IPS-NIHi7 (cell line): Measurements from ENCODE around the gene ALDH4A1.
A peak's percentile ranks its signal among the peaks of the same experiment; 100 is the strongest.

Experiments used
- DNase-seq: peaks from one replicate; pipeline ENCODE4 v3.0.0; 2012; ENCODE audit warnings: mixed read lengths; ENCODE audit errors: extremely low spot score

ALDH4A1 gene

DNA sequence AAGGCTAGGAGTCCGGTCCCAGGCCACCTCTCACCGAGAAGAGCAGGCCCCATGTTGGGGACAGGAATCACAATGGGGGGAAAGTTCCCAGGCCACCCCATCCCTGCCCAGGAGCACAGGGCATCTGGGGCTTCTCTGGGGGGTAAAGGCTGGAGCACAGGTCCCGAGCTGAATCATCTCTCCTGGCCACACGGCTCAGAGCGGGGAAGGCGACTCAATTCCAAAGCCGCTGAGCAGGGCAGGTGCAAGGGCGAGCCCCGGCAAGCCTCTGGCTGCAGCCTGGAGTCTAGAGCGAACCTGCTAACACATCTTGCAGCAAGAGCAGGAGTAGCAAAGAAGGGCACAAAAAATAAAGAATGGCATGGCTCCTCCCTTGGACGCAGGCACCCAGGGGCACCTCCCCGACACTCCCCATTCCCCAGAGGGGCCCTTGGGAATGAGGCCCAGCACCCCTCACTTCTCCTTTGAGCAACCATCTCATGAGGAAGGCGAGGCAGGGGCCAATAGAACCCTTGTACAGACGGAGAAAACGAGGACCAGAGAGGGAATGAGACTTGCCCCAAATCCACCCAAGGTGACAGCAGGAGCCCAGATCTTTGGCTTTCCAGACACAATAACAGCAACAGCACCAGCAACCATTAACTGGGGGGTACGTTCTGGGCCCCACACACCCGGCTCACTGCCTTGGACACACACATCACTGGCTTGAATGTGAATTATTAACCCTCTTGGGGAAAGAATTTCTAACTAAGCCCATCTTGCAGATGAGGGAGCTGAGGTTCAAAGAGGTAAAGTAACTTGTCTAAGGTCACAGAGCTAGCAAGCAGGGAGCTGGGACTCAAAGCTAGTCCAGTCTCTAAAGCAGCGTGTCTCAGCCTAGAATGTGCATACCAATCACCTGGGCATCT, 20.7 kb upstream of the ALDH4A1 start:
- no peak for DNase-seq

DNA sequence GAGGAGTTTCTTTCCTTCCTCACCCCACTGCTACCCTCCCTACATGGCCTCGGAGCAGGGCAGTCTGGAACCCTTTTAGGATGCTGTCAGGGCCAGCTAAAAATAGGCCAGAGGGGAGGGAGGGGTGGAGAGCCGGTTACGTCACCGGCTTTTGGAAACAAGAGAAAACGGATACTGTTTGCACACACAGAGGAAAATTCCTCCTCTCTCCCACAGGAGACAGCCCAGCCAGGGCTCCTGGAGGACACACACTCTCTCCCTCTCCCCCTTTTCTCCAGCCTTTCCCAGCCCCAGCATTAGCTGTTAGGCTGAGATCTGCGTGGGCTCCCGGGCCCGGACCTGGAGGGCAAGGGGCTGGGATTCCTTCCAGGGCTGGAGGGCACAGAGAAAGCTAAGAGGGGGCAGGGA, 20.0 kb upstream of the ALDH4A1 start:
- DNase-seq: no peak

- no peak for DNase-seq
Observed at GRCh38 chr1:18921516-18922251, 19.3 kb upstream of the ALDH4A1 start.

GRCh38 chr1:18920931-18921330, 18.6 kb upstream of the ALDH4A1 start:
- DNase-seq: no peak

GRCh38 chr1:18919956-18920355, 17.6 kb upstream of the ALDH4A1 start:
- DNase-seq: no peak

DNA sequence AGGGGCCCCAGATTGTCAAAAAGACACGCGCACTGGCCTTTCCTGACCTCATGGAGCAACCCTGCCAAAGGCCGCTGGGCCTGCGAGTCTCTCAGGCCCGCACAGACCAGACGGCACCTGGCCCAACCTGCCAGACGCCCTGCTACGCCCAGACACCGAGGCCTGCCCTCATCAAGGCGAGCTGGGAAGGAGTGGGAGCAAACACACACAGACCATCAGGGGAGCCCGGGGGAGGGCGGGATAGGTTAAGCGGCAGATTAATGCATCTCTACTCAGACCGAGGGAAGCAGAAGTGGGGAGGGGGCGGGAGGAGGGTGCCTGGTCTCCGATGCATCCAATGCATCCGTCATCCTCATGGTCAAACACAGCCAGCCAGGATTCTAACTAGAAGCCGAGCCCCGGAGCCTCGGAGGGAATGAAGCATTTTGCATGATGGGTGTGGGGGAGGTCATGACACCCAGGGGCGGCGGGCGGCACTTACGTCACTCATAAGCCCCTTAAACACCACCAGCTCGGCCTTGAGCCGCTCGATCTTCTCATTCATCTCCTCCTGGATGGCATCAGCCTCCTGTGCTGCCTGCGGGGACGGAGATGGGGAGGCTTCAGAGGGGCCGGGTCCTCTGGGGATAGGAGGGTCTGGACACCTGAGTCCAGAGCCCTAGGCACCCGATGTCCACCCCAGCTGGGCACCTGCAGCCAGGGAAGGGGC, 17.0 kb upstream of the ALDH4A1 start:
- no peak for DNase-seq

DNA sequence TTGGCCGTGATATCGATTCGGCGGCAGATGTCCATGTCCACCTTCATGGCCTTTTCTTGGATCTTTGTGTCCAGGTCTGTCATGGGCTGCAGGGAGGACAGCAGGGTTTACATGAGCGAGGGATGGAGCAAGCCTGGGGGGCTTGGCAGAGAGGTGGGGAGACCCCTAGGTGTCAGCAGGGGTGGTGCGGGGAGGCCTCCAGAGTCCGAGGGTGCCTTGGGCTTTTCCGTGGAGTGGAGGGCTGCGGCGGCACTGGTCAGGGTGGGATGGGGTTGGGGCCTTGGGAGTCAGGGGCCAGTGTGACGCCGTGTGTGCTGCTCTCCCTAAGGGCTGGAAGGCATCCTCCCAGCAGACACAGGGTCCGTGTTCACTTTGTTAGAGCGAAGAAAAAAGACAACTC, 16.1 kb upstream of the ALDH4A1 start:
- no peak for DNase-seq

DNA sequence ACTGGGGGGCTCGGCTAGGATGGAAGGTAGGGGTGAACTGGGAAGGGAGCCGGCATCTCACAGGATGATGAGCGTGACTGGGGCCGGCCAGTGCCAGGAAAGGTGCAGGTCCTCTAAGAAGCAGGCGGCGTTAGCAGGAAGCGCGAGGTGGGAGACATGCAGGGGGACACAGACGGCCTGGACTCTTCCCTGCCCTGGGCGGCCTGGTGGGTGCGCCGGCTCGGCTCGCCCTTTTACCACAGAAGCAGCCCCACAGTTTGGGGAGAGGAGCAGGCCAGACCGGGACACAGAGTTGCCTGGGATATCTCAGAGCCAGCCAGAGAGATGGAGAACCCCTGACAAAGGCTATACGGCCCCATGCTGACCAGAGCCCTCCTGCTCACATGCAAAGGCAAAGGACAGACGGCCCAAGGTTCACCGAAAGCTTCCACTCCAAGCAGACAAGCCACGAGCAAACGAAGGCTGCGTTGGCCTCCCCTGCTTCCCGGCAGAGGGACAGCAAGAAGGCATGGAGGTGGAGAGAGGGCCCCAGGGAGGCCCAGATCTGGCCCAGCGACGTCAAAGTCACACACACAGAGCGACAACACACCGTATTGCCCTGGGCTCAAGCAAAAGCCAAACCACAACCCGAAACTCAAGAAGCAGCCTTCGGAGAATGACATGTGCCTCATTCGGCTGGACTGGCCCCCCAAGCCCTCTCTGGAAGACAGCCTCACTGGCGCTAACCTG, 14.9 kb upstream of the ALDH4A1 start:
- DNase-seq: no peak

DNA sequence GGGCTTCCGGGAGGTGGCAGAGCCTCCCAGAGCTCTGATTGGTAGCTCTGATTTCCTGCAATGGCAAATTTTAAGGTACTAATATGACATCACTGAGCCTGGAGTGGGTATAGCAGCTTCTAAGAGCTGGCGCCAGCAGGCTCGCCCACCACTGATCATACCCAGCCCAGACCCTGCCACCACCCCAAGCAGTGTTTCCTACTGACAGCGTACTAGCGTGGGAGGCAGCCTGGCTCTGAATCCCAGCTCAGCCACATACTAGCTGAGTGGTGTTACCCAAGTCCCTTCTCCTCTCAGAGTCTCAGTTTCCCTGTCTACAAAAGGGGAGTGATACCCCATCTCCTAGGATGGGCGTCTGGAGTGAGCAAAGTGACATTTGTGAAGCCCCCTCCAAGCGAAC, 13.0 kb upstream of the ALDH4A1 start:
- DNase-seq: no peak

- DNase-seq: peak; percentile 97
Observed at GRCh38 chr1:18913065-18913835, 10.9 kb upstream of the ALDH4A1 start.

- DNase-seq: no peak
Observed at GRCh38 chr1:18912550-18912949, 10.2 kb upstream of the ALDH4A1 start.

DNA sequence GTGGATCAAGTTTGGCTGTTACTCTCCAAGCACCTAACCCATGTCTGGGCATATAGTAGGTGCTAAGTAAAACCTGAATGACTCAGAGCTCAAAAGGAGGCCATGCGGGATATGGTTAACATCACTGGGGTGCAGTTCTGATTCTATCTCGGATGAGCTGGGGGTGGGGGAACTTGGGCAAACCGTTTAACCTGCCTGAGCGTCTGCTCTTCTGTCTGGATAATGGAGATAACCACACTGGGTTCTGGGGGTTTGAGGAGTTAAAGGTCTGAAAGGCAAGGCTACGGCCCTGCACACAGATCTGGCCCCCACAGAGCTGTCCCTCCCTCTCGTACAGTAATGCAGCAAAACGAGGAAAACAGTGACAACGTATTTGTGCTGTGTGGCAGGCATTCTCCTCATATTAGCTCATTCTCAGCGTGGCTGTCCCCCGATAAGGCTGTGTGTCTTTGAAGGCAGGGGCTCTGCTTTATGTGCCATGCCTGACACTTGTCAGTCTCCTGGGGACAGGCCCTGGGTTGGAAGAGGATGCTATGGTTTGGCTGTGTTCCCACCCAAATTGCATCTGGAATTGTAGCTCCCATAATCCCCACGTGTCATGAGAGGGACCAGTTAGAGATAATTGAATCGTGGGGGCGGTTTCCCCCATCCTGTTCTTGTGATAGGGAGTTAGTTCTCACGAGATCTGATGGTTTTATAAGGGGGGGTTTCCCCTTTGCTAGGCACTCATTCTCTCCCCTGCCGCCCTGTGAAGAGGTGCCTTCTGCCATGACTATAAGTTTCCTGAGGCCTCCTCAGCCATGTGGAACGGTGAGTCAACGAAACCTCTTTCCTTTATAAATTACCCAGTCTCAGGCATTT, 6.8 kb upstream of the ALDH4A1 start:
- no peak for DNase-seq

DNA sequence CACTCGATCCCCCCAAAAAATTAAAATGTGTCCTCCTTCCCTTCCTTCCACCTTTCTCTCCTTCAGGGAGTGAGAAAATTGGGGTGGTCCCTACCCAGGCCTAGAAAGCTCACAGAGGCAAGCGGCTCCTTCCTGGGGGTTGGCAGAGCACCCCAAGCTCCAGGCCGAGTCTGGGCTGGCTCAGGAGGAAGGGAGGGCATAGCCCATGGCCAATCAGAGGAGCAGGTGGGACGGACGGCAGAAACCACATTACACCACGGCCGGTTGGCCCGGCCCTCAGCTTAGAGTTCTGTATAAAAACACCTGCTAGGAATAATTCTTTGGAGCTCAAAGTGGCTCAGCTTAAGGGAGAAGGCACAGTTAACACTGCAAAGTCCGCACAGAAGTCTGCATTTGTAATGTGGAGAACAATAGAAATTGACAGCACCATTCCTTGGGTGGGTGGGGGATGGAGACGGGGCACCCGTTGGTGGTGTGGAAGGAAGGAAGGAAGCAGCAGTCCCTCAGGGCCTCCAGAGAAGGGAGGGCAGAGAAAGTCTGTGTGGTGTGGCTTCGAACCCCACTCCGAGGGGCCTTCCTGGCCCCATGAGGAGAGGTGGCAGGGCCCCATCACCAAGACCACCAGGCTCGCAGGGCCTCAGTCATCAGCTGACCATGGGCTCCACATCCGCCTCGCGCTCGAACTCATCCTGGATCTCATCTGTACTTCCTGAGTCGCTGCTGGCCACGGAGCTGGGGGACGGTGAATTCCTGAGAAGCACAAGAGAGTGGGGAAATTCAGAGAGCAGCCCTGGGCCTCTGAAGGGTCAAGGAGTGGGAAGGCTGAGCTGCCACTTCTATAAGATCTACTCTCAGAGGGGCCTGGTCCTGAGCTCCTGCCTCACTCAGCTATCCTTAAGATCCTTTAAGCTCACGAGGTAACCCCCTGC, 5.8 kb upstream of the ALDH4A1 start:
- no peak for DNase-seq

- DNase-seq: peak; percentile 73
Observed at GRCh38 chr1:18907021-18907916, 4.9 kb upstream of the ALDH4A1 start.

DNA sequence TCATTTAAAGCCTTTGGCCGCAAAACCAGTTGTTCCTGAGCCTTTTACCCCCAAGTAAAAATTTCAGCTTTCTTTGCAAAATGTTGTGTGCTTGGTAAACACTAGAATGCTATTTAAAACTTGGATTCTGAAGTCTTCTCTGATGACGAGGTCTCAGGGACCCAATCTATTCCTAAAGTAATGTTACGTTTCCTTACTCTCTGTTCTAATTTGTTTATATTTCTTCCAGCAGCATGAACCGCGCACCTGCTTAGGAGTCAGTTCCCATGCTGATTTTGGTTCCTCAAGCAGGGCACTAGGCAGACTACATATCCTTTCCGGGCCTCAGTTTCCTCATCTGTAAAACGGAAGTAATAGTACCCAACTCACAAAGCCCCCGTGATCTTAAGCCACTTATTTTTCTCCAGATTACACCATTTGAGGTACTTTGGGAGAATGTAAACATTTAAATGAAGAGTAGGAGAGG, 969 bp upstream of the ALDH4A1 start:
- no peak for DNase-seq

GRCh38 chr1:18901952-18902522, 318 bp downstream of the ALDH4A1 start:
- DNase-seq: no peak
